HEK293T (cell line): ENCODE data around the gene SLC9A2.

Experiments used
- CTCF ChIA-PET: fragments of 350-600 bp; formaldehyde crosslinking; extraction: SDS; loops from one replicate; lab custom pipeline; 2021; ENCODE audit warnings: antibody characterized with exemption, inconsistent platforms; lab: Yijun Ruan, JAX
- POLR2A ChIA-PET: fragments of 350-600 bp; formaldehyde crosslinking; extraction: SDS; loops from one replicate; lab custom pipeline; 2020; ENCODE audit warnings: antibody characterized with exemption, inconsistent platforms; lab: Yijun Ruan, JAX
- DNase-seq: peaks from one replicate; pipeline ENCODE4 v3.0.0; 2012; ENCODE audit warnings: mixed read lengths; ENCODE audit errors: extremely low spot score
- ARNT ChIP-seq: fragments of 450-650 bp; IDR thresholded peaks from 2 replicates; pipeline ENCODE4 v1.6.1; 2017; ENCODE audit warnings: mild to moderate bottlenecking
- BHLHE40 ChIP-seq: fragments of 450-650 bp; IDR thresholded peaks from 2 replicates; pipeline ENCODE4 v1.6.1; 2016; ENCODE audit warnings: mild to moderate bottlenecking, moderate library complexity, borderline replicate concordance
- CTBP1 ChIP-seq: fragments of 450-650 bp; IDR thresholded peaks from 2 replicates; pipeline ENCODE4 v1.6.1; 2016; ENCODE audit warnings: borderline replicate concordance
- ELF4 ChIP-seq: fragments of 450-650 bp; IDR thresholded peaks from 2 replicates; pipeline ENCODE4 v1.6.1; 2017; ENCODE audit warnings: antibody characterized with exemption
- FOXA1 ChIP-seq: fragments of 450-650 bp; IDR thresholded peaks from 2 replicates; pipeline ENCODE4 v1.6.1; 2016; ENCODE audit warnings: mild to moderate bottlenecking
- FOXK2 ChIP-seq: fragments of 450-650 bp; IDR thresholded peaks from 2 replicates; pipeline ENCODE4 v1.6.1; 2016; ENCODE audit warnings: mild to moderate bottlenecking
- FOXM1 ChIP-seq: fragments of 450-650 bp; IDR thresholded peaks from 2 replicates; pipeline ENCODE4 v1.6.1; 2017; ENCODE audit warnings: mild to moderate bottlenecking, borderline replicate concordance
- HDGF ChIP-seq: fragments of 450-650 bp; IDR thresholded peaks from 2 replicates; pipeline ENCODE4 v1.6.1; 2017; ENCODE audit warnings: antibody characterized with exemption, borderline replicate concordance
- L3MBTL2 ChIP-seq: fragments of 450-650 bp; conservative IDR thresholded peaks from 2 replicates; pipeline ENCODE4 v1.6.1; 2016; ENCODE audit warnings: mild to moderate bottlenecking
- LEF1 ChIP-seq: fragments of 450-650 bp; IDR thresholded peaks from 2 replicates; pipeline ENCODE4 v1.6.1; 2017; ENCODE audit warnings: mild to moderate bottlenecking, borderline replicate concordance
- NFRKB ChIP-seq: fragments of 450-650 bp; IDR thresholded peaks from 2 replicates; pipeline ENCODE4 v1.6.1; 2016; ENCODE audit warnings: mild to moderate bottlenecking, moderate library complexity
- SP1 ChIP-seq: fragments of 450-650 bp; IDR thresholded peaks from 2 replicates; pipeline ENCODE4 v1.6.1; 2017
- SUZ12 ChIP-seq: fragments of 450-650 bp; IDR thresholded peaks from 2 replicates; pipeline ENCODE4 v1.6.1; 2016; ENCODE audit warnings: mild to moderate bottlenecking
- TARDBP ChIP-seq: fragments of 450-650 bp; IDR thresholded peaks from 2 replicates; pipeline ENCODE4 v1.6.1; 2016
- ZNF384 ChIP-seq: fragments of 450-650 bp; IDR thresholded peaks from 2 replicates; pipeline ENCODE4 v1.6.1; 2016
- TF ChIP-seq, protein P1 (sequence below): fragments of 450-650 bp; IDR thresholded peaks from 2 replicates; pipeline ENCODE4 v1.6.1; 2016

SLC9A2 gene

DNA sequence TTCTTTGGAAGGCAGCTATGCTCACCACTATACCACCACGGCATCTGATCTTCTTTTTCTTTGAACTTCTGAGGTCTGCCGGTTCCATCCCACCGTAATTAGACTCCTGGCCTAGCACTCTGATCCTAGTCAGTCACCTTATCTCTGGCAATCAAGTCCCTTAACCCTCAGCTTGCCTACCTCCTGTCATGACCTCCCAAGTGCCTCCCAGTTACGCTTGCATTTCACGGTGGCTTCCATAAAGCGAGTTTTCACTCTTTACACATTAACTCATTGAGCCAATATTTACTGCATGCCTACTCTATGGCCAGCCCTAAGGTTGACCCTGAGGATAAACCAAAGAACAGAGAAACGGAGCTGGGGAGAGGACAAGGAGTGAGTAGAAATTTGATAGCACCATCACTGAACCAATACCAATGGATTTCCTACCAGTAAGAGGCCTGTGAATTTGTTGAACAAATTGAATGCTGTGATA is 104.7 kb downstream of the SLC9A2 start:
- ChIA-PET POLR2A (no interaction called here), CTCF (no interaction called here)
- TF ChIP-seq CTBP1 (no peak), TARDBP (no peak)
- no peak for DNase-seq

DNA sequence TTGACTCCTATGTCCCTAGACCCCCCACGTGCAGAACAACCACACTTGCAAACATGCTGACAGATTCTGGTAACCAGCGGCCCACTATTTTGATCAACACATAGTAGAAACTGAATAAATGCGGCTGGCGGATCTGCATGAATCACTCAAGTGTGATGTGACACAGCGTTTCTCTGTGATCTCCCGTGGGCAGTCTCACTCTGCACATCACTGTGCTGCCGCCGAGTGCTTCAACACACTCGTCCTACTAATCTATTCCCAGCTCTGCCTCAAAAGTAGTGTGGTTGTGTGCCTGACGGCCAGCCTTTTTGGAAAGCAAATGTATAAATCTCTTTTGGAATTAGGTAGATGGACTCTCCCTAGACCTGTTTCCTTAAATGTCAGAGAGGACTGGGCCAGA is 105.2 kb downstream of the SLC9A2 start:
- DNase-seq = no peak
- no peak for TF ChIP-seq ARNT
- TF ChIP-seq, protein P1, sequence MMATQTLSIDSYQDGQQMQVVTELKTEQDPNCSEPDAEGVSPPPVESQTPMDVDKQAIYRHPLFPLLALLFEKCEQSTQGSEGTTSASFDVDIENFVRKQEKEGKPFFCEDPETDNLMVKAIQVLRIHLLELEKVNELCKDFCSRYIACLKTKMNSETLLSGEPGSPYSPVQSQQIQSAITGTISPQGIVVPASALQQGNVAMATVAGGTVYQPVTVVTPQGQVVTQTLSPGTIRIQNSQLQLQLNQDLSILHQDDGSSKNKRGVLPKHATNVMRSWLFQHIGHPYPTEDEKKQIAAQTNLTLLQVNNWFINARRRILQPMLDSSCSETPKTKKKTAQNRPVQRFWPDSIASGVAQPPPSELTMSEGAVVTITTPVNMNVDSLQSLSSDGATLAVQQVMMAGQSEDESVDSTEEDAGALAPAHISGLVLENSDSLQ = no peak
- TF ChIP-seq BHLHE40 = no peak
- no peak for TF ChIP-seq TARDBP
- no peak for TF ChIP-seq CTBP1
- TF ChIP-seq FOXM1 = no peak
- TF ChIP-seq L3MBTL2 = no peak
- no peak for TF ChIP-seq LEF1
- no peak for TF ChIP-seq SP1
- no peak for TF ChIP-seq ZNF384
- TF ChIP-seq FOXA1 = no peak
- TF ChIP-seq SUZ12 = no peak
- CTCF ChIA-PET = interaction anchor here (0.7 kb wide), 1 partner anchor 29 kb away, joined by 3 read pairs; no protein-coding TSS in a partner anchor
- POLR2A ChIA-PET = no interaction called here

DNA sequence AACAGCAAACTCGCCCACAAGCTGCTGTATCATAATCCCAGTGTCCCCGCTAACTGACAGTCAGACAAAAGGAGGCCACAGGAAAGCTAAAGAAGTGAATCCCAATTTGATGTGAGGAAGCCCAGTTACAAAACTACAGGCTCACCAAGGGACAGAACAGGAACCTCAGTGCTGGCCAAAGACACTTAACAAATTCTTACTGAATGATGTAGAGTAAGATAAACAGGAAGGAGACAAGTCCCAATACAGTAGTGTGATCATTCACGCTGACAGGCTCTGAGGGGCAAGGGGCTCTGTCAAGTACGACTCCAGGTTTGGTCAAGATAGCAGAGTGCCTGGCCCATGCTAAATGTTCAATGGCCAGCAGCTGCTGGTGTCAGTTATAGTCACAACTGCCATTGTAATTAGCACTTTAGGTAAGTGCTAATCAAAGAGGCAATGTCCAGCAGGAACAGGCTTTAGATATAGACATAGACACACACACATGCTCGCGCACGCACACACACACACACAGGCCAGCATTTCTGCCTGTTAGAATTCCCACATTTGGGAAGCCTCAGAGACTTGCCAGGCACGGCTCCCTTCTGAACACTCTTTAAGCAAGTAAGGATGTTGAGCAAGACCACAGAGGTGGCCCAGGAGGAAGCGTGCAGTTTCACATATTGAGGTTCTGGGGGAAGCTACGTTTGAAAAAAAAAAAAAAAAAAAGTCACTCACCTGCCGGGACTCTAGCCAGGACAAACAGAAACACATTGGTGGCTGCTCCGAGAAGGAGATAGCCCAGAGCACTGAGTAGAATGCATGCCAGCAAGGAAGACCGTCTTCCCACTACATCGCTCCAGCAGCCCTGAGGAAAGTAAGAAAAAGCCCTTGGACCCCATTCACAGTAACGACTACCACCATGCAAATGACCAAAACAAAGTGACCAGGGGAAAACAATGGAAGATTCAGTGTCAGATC is 107.1 kb downstream of the SLC9A2 start:
- DNase-seq = no peak
- POLR2A ChIA-PET = no interaction called here
- TF ChIP-seq LEF1 = no peak
- CTCF ChIA-PET = no interaction called here

DNA sequence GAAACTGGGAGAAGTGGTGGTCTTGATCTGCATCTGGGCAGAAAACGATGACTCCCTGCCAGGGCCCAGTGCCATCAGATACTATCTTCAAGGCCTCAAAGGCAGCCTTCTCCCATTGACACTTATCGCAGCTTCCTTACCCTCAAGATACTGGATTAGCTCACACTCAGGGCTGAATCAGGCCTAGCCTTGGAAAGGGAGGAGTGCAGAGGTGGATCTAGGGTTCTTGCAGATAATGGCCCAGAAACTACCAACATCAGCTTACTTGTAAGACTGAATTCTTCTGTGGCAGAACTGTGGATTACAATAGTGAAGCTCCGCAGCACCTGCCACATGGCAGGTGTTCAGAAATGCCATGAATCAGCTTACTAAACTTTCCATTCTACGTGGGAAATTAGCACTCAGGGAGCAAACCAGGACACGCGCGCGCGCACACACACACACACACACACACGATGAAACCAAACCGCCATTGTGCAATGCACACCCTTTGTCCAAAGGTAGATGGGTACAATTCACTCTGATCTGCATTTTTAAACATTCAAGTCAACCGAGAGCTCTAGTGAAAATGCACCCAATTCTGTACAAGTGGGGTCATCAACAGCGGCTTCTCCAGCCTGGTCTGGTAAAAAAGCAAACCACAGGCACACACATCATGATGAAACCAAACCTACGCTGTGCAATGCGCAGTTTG is 116.2 kb downstream of the SLC9A2 start:
- no peak for TF ChIP-seq HDGF
- no peak for TF ChIP-seq SP1
- TF ChIP-seq FOXA1 = no peak
- no peak for TF ChIP-seq TARDBP
- no peak for TF ChIP-seq FOXK2
- no peak for TF ChIP-seq ELF4
- TF ChIP-seq LEF1 = no peak
- TF ChIP-seq NFRKB = no peak
- no peak for TF ChIP-seq ARNT
- no peak for TF ChIP-seq ZNF384
- no peak for DNase-seq
- CTCF ChIA-PET = interaction anchor here (1.0 to 1.2 kb wide), 4 partner anchors 18 to 72 kb away, joined by 3 to 6 read pairs (median 4); no protein-coding TSS in a partner anchor
- POLR2A ChIA-PET = interaction anchor here (0.6 to 1.5 kb wide), 3 partner anchors 17 to 47 kb away, joined by 3 to 9 read pairs (median 3); no protein-coding TSS in a partner anchor

DNA sequence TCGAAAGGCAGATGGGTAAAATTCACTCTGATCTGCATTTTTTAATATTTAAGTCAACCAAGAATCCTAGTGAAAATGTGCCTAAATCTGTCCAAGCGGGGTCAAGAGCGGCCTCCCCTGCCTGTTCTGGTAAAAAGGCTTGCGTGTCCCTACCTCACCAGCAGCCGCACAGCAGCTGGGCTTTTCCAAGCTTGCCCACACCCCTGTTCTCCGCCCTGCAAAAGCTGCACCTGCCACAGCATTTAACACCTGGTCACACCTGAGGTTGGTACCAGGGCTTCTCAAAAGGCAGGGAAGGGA is 116.7 kb downstream of the SLC9A2 start:
- TF ChIP-seq LEF1 = no peak
- no peak for TF ChIP-seq ZNF384
- ChIA-PET POLR2A (interaction anchor here (1.1 to 1.8 kb wide), 4 partner anchors 17 to 120 kb away, joined by 3 to 9 read pairs (median 4); no protein-coding TSS in a partner anchor), CTCF (interaction anchor here (0.9 to 2.5 kb wide), 5 partner anchors 17 to 263 kb away, joined by 3 to 10 read pairs (median 4); partner anchors contain the start of gene SLC9A4)
- peak; percentile 46 for DNase-seq

DNA sequence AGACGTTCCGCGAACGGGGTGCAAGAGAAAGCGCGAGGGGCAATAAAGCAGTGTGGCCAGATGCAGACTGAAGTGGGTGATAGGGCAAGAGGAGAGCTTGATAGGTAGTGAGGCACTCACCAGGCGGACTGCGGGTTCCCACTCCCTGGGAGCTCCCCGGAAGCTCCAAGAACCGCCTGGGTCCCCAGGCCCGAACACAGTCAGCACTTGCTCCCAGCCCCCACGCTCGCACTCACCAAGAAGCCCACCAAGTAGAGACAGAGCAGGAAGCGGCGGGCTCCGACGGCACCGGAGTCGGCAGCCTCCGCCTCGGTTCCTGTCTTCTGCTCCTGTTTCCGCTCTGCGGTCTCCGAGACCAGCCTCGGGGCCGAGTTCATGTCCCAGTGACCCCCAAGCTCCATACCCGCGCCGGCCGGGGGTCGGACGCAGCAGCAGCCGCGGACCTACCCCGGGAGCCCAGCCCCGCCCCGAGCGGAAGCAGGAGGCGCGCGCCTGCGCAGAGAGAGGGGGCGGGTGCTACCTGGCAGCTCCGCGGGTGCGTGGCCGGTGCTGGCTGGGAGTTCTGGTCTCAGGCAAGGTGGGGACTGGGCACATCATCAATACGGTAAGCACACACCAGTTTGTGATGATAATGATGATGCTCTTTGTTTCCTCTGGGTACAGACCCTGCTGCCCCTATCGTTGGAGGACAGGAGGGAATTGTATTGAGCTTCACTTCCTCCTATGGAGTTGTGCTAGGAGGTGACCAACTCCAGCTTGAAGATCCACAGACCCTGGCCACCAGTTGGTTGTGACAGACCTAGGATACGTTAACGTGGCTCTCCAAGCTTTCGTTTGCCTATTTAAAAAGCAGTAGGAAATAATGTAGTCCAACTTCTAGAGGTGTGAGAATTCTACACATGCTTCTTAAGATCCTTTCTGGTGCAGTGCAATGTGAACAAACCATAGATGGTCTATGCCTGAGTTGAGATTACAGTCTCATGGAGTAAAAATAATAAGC is 117.4 kb downstream of the SLC9A2 start:
- DNase-seq = peak; percentile 91
- TF ChIP-seq L3MBTL2 = peak; percentile 59
- no peak for TF ChIP-seq ARNT
- TF ChIP-seq ELF4 = 0 out of 2 replicates have a peak, but pooled peaks have one; percentile 16
- ChIA-PET CTCF (interaction anchor here (0.9 to 2.5 kb wide), 4 partner anchors 17 to 264 kb away, joined by 3 to 10 read pairs (median 4); partner anchors contain the start of gene SLC9A4), POLR2A (interaction anchor here (0.7 to 1.8 kb wide), 7 partner anchors 8 to 121 kb away, joined by 3 to 9 read pairs (median 3); no protein-coding TSS in a partner anchor)

DNA sequence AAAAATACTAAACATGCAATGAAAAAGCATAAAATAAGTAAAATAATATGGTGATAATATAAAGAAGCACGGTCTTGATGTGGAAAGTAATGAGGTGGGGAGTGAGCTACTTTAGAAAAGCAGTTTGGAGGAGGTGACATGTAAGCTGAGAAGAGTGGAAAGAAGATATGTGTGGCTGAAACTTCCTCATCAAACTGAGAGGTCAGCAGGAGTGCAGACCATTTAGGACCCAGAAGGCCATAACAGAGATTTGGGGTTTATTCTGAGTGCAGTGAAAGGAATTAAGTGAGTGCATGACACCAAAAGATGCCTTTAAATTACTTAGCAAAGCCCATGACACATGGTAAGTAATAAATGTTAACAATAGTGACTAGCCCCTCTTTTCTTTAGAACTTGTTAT is 118.1 kb downstream of the SLC9A2 start:
- TF ChIP-seq, protein P1 = no peak
- no peak for TF ChIP-seq TARDBP
- TF ChIP-seq ZNF384 = no peak
- no peak for TF ChIP-seq ELF4
- no peak for TF ChIP-seq SUZ12
- TF ChIP-seq NFRKB = no peak
- TF ChIP-seq FOXM1 = no peak
- TF ChIP-seq BHLHE40 = no peak
- no peak for TF ChIP-seq L3MBTL2
- no peak for TF ChIP-seq ARNT
- POLR2A ChIA-PET = interaction anchor here (0.7 to 1.8 kb wide), 5 partner anchors 9 to 121 kb away, joined by 3 to 9 read pairs (median 3); no protein-coding TSS in a partner anchor
- DNase-seq = no peak
- CTCF ChIA-PET = interaction anchor here (2.5 kb wide), 1 partner anchor 16 kb away, joined by 10 read pairs; no protein-coding TSS in a partner anchor
